ENCODE results near the gene LILRB4. TPM values are rescaled to one million over a fixed set of nuclear protein-coding genes. Genes with fewer than 3 reads are reported as not detected.

The LILRB4 gene
- total RNA-seq, 1 experiment from 2014 or later, result not detected

GRCh38 chr19:54644056-54644455 is 18.7 kb upstream of the LILRB4 start:
- no peaks in the 10 kb centered on the region for H3K4me1 ChIP-seq (ENCODE audit: insufficient read depth, low read length, poor library complexity, severe bottlenecking)
- H3K9me3 ChIP-seq (ENCODE audit: low read depth, low read length, poor library complexity, severe bottlenecking), result no peaks in the 10 kb centered on the region
- H3K4me3 ChIP-seq (ENCODE audit: low read depth, low read length, poor library complexity, severe bottlenecking), result no peak overlapping the region
- TF ChIP-seq EZH2 (IDR thresholded peaks at IDR 0.05; ENCODE audit: borderline replicate concordance, low read depth, low read length, poor library complexity, severe bottlenecking) (no peak), CTCF (conservative IDR thresholded peaks at IDR 0.05; ENCODE audit: low read depth, low read length) (no peak)
- DNase-seq (ENCODE audit: low spot score), result no peak
- H3K27ac ChIP-seq (ENCODE audit: low read depth, low read length, poor library complexity, severe bottlenecking), result no peak overlapping the region
- intact Hi-C loops (cut with micrococcal nuclease; ENCODE audit: unreplicated experiment), result no loop called here
- H3K36me3 ChIP-seq (ENCODE audit: insufficient read depth, low read length, poor library complexity, severe bottlenecking), result no peaks in the 10 kb centered on the region
- ChIA-PET CTCF (no interaction called here), POLR2A (ENCODE audit: low non-redundant PET) (no interaction called here)
- BruUV-seq (replicated peaks), result no TSS peak
- H3K27me3 ChIP-seq (replicated peaks; ENCODE audit: insufficient read depth, low read depth, low read length, poor library complexity), result peaks cover 4% of the 10 kb centered on the region

- BruUV-seq (replicated peaks), result no TSS peak
- no peak overlapping the region for H3K27ac ChIP-seq (ENCODE audit: low read depth, low read length, poor library complexity, severe bottlenecking)
- H3K4me1 ChIP-seq (ENCODE audit: insufficient read depth, low read length, poor library complexity, severe bottlenecking), result no peaks in the 10 kb centered on the region
- CTCF ChIA-PET, result no interaction called here
- H3K36me3 ChIP-seq (ENCODE audit: insufficient read depth, low read length, poor library complexity, severe bottlenecking), result no peaks in the 10 kb centered on the region
- TF ChIP-seq CTCF (conservative IDR thresholded peaks at IDR 0.05; ENCODE audit: low read depth, low read length), result no peak
- TF ChIP-seq EZH2 (IDR thresholded peaks at IDR 0.05; ENCODE audit: borderline replicate concordance, low read depth, low read length, poor library complexity, severe bottlenecking), result no peak
- no peaks in the 10 kb centered on the region for H3K27me3 ChIP-seq (replicated peaks; ENCODE audit: insufficient read depth, low read depth, low read length, poor library complexity)
- no peak overlapping the region for H3K4me3 ChIP-seq (ENCODE audit: low read depth, low read length, poor library complexity, severe bottlenecking)
- POLR2A ChIA-PET (ENCODE audit: low non-redundant PET), result interaction anchor here (0.7 kb wide), 1 partner anchor 682 kb away, joined by 3 read pairs; no protein-coding TSS in a partner anchor
- no peak for DNase-seq (ENCODE audit: low spot score)
- H3K9me3 ChIP-seq (ENCODE audit: low read depth, low read length, poor library complexity, severe bottlenecking), result no peaks in the 10 kb centered on the region
- intact Hi-C loops (cut with micrococcal nuclease; ENCODE audit: unreplicated experiment), result no loop called here
Measured at GRCh38 chr19:54646331-54646841, 16.4 kb upstream of the LILRB4 start.

GRCh38 chr19:54648129-54648528 is 14.7 kb upstream of the LILRB4 start:
- TF ChIP-seq CTCF (conservative IDR thresholded peaks at IDR 0.05; ENCODE audit: low read depth, low read length), result no peak
- no peak for TF ChIP-seq EZH2 (IDR thresholded peaks at IDR 0.05; ENCODE audit: borderline replicate concordance, low read depth, low read length, poor library complexity, severe bottlenecking)
- intact Hi-C loops (cut with micrococcal nuclease; ENCODE audit: unreplicated experiment), result no loop called here

More at GRCh38 chr19:54648129-54648528, 14.7 kb upstream of the LILRB4 start:
- no peaks in the 10 kb centered on the region for H3K27me3 ChIP-seq (replicated peaks; ENCODE audit: insufficient read depth, low read depth, low read length, poor library complexity)
- BruUV-seq (replicated peaks), result no TSS peak
- H3K36me3 ChIP-seq (ENCODE audit: insufficient read depth, low read length, poor library complexity, severe bottlenecking), result no peaks in the 10 kb centered on the region
- H3K9me3 ChIP-seq (ENCODE audit: low read depth, low read length, poor library complexity, severe bottlenecking), result no peaks in the 10 kb centered on the region
- DNase-seq (ENCODE audit: low spot score), result no peak
- H3K4me3 ChIP-seq (ENCODE audit: low read depth, low read length, poor library complexity, severe bottlenecking), result no peak overlapping the region
- ChIA-PET POLR2A (ENCODE audit: low non-redundant PET) (no interaction called here), CTCF (interaction anchor here (0.7 kb wide), 1 partner anchor 904 kb away, joined by 3 read pairs; no protein-coding TSS in a partner anchor)
- H3K4me1 ChIP-seq (ENCODE audit: insufficient read depth, low read length, poor library complexity, severe bottlenecking), result no peaks in the 10 kb centered on the region
- no peak overlapping the region for H3K27ac ChIP-seq (ENCODE audit: low read depth, low read length, poor library complexity, severe bottlenecking)

All from A673 (cell line).